Colonic mucosa (tissue), 4 donors: Measurements from ENCODE around the gene LARP7. TPM values are rescaled to one million over a fixed set of nuclear protein-coding genes. Genes with fewer than 3 reads are reported as not detected.
"Not testable (repeated sequence)": the region's sequence is repeated elsewhere in the genome, so short reads cannot be mapped to it uniquely, and the experiment has no call there.

Experiments used
- DNase-seq: peaks from one replicate; pipeline ENCODE4 v3.0.0-alpha.2; 2020
- H3K27ac ChIP-seq: fragments of 200-600 bp; one replicate; pipeline ENCODE4 v1.8.0; 2021
- H3K27me3 ChIP-seq: fragments of 200-600 bp; one replicate; pipeline ENCODE4 v1.8.0; 2021
- H3K36me3 ChIP-seq: fragments of 200-600 bp; one replicate; pipeline ENCODE4 v1.8.0; 2021
- H3K4me1 ChIP-seq: fragments of 200-600 bp; one replicate; pipeline ENCODE4 v1.8.0; 2021; ENCODE audit warnings: mild to moderate bottlenecking
- H3K4me3 ChIP-seq: fragments of 200-600 bp; one replicate; pipeline ENCODE4 v1.8.0; 2021
- H3K9ac ChIP-seq, 2 donors: one replicate each; pipeline ENCODE4 v1.7.0; 2013; ENCODE audit warnings: control low read depth in 2 of 2, low read depth in 2 of 2, low read length in 2 of 2
- H3K9me3 ChIP-seq: fragments of 200-600 bp; one replicate; pipeline ENCODE4 v1.8.0; 2021
- intact Hi-C: fragments of 100-400 bp; cut with DNase I; formaldehyde crosslinking; loops from one replicate; pipeline ENCODE4 v1.14.1; 2022
- total RNA-seq, 2 donors: library from RNA; stranded (reverse); fragmentation: NEBNext Ultra II Directional in 1 of 2; extraction: Animal tissue kit (Norgen Biotek cat#: 25700) in 1 of 2; gene quantifications; one replicate each; pipeline ENCODE4 v1.2.1, GENCODE V29; 2021
- TF ChIP-seq, protein P1 (sequence below): fragments of 200-600 bp; IDR thresholded peaks from one replicate; pipeline ENCODE4 v1.8.0; 2022; ENCODE audit warnings: antibody characterized with exemption, mild to moderate bottlenecking
- donor health status: healthy.
- donor health status: DM: no; HTN: no; CAD: no.
- donor health status: DM: no; HTN: no; CAD: no.

LARP7 gene
- total RNA-seq, 2 donors from 2014 or later, result 35.3 to 36.1 TPM

DNA sequence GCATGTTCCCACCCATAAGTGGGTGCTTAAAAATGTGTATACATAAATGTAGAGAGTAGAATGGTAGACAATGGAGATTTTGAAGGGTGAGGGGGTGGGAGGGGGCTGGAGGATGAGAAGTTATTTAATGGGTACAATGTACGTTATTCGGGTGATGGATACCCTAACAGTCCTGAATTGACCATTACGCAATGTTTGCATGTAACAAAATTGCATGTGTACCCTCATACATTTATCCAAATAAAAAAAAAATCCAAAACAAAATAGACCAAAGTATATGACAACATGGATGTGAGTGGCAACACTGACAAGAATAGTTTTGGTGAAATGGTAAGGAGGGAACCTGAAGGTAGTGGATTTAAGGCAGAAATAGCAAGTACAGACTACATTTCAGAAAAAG, 63.7 kb downstream of the LARP7 start:
- Histone ChIP-seq H3K27me3 (peaks cover 16% of the 10 kb centered on the region), H3K27ac (no peak overlapping the region), H3K36me3 (no peaks in the 10 kb centered on the region), H3K9me3 (no peaks in the 10 kb centered on the region), H3K4me3 (no peak overlapping the region), H3K9ac (no peak overlapping the region), H3K4me1 (no peaks in the 10 kb centered on the region)
- TF ChIP-seq, protein P1, sequence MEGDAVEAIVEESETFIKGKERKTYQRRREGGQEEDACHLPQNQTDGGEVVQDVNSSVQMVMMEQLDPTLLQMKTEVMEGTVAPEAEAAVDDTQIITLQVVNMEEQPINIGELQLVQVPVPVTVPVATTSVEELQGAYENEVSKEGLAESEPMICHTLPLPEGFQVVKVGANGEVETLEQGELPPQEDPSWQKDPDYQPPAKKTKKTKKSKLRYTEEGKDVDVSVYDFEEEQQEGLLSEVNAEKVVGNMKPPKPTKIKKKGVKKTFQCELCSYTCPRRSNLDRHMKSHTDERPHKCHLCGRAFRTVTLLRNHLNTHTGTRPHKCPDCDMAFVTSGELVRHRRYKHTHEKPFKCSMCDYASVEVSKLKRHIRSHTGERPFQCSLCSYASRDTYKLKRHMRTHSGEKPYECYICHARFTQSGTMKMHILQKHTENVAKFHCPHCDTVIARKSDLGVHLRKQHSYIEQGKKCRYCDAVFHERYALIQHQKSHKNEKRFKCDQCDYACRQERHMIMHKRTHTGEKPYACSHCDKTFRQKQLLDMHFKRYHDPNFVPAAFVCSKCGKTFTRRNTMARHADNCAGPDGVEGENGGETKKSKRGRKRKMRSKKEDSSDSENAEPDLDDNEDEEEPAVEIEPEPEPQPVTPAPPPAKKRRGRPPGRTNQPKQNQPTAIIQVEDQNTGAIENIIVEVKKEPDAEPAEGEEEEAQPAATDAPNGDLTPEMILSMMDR, result no peak
- intact Hi-C loops, result no loop called here
- DNase-seq, result no peak

DNA sequence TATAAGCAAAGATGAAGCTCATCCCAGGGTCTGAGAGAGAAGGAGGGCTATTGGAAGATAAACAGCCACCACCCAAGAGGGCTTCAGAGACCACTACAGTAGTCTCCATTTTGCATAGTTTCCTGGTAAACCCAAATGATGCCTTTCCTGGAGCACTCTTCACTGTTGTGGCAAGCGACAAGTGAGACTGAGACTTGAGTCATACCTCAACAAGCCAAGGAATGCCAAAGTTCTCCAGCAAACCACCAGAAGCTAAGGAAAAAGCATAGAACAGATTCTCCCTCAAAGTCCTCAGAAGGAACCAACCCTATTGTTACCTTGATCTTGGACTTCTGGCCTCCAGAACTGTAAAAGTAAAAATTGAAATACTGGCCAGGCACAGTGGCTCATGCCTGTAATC, 65.9 kb downstream of the LARP7 start:
- H3K36me3 ChIP-seq, result no peaks in the 10 kb centered on the region
- H3K27me3 ChIP-seq, result peaks cover 28% of the 10 kb centered on the region
- no peak overlapping the region for H3K4me3 ChIP-seq
- H3K4me1 ChIP-seq, result no peaks in the 10 kb centered on the region
- H3K27ac ChIP-seq, result no peak overlapping the region
- H3K9me3 ChIP-seq, result no peaks in the 10 kb centered on the region
- DNase-seq, result no peak
- intact Hi-C loops, result no loop called here
- no peak overlapping the region for H3K9ac ChIP-seq
- TF ChIP-seq, protein P1, result no peak

DNA sequence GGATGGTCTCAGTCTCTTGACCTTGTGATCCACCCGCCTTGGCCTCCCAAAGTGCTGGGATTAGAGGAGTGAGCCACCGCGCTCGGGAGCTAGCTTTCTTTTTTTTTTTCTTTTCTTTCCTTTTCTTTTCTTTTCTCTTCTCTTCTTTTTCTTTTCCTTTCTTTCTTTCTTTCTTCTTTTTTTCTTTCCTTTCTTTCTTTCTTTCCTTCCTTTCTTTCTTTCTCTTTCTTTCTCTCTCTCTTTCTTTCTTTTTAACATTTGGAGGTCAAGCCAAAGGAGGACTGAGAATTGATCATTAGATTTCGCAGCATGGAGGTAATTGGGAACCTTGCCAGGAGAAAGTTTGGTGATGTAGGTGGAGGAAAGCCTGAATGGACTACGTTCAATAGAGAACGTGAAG, 67.4 kb downstream of the LARP7 start:
- DNase-seq, result no peak
- TF ChIP-seq, protein P1, result no peak
- Histone ChIP-seq H3K9me3 (no peaks in the 10 kb centered on the region), H3K27me3 (peaks cover 29% of the 10 kb centered on the region), H3K36me3 (no peaks in the 10 kb centered on the region), H3K4me3 (no peak overlapping the region), H3K27ac (no peak overlapping the region), H3K4me1 (no peaks in the 10 kb centered on the region), H3K9ac (no peak overlapping the region)
- intact Hi-C loops, result no loop called here

DNA sequence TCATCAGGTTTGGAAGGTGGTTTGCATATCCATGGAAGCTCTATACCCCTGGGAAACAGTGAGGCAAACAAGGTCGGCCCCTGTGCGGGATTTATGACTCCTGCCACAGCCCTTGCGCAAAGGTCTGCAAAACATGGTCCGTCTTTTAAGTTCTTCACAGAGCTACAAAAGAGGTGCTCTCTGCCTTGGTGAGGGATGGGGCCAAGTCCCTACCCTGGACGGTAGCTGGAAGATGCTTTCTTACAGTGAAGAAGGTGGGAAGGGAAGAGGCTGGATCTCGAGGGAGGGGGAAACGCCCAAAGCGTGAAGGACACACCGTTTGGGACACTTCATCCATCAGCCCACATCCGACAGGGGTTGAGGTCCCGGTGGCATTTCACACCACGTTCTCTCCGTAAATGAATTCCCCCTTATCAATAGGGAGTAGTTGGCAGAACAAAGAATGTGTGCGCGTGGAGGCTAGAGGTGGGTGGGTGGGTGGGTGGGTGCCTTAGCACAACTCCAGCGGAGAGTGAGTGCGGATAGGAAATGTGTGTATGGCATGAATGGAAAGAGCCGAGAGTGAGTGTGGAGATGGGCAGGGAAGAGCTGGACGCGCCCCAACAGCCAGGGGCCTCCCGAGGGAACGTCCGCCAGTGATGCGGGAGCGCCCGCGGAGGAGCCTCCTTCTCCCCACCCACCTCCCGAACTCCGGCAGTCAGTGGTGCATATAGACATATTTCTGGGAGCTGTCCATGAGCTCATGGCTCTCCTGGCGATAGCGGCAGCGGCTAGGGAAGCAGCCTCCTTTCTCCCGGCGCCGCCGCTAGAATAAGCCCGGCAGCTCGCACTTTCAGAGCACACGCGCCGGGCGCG, 68.3 kb downstream of the LARP7 start:
- H3K4me1 ChIP-seq, result no peaks in the 10 kb centered on the region
- DNase-seq, result no peak
- H3K9ac ChIP-seq, result no peak overlapping the region
- no peaks in the 10 kb centered on the region for H3K9me3 ChIP-seq
- no peaks in the 10 kb centered on the region for H3K36me3 ChIP-seq
- TF ChIP-seq, protein P1, result no peak
- peak overlapping the region; percentile 35 for H3K4me3 ChIP-seq
- H3K27me3 ChIP-seq, result peaks cover 29% of the 10 kb centered on the region
- intact Hi-C loops, result no loop called here
- no peak overlapping the region for H3K27ac ChIP-seq

DNA sequence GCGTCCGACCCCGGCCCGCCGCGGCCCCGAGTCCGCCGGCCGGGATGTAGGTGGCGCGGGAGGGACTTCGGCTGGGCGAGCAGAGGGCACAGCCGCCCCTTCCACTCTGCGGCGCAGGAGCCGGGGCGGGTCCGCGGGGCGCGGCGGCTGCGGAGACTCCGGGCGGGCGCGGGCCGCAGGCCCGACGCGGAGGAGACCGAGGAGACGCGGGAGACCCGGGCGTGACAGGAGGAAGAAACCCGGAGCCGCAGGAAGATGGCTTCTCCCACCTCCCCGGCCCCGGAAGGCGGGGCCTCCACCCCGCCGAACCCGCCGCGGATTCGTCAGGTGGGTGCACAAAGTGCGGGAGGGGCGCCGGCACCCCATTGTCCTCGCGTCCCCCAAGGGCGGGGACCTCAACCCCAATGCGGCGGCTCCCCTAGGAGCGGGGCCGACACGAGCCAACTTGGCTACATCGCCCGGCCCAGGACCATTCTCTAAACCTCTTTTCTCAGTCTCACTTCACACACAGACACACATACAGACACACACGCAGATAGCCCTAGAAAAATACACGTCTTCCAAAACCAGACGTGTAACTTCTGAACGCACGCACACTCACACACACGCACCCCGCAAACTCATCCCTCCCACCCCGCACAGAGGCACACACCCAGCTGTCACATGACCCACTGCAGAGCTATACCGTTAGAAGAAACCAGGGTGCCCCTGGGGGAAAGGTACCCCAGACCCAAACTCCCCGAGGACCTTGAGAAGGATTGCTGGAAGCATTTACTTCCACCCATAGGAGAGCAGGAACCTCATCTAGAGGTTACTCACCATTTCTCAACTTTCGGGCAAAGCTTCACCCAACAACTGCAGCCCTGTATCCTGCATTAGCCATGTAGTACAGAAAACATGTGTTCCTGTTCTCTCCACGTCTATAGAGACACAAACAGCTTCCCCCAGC, 69.2 kb downstream of the LARP7 start:
- H3K36me3 ChIP-seq, intact Hi-C loops, DNase-seq, H3K27ac ChIP-seq, H3K4me1 ChIP-seq, H3K9me3 ChIP-seq: not testable (repeated sequence)
- H3K4me3 ChIP-seq, result peak overlapping the region; percentile 35
- H3K27me3 ChIP-seq, result peaks cover 29% of the 10 kb centered on the region
- peak overlapping the region in 1 of 2 donors; percentile 24 for H3K9ac ChIP-seq
